ENCODE data around the gene RIMKLA.

RIMKLA gene

GRCh38 chr1:42392255-42392654, 11.7 kb downstream of the RIMKLA start:
- no peak for DNase-seq (ENCODE audit: low read depth in 1 of 2, low spot score in 1 of 2)
- no peak for TF ChIP-seq JUND (IDR thresholded peaks at IDR 0.05; ENCODE audit: low read depth)
- in situ Hi-C loops (cut with HindIII; ENCODE audit: low pct_unique_long_range_greater_than_20kb, low sequenced_read_pairs) = no loop called here

- no peak for TF ChIP-seq JUND (IDR thresholded peaks at IDR 0.05; ENCODE audit: low read depth)
- no peak for DNase-seq (ENCODE audit: low read depth in 1 of 2, low spot score in 1 of 2)
- in situ Hi-C loops (cut with HindIII; ENCODE audit: low pct_unique_long_range_greater_than_20kb, low sequenced_read_pairs) = no loop called here
These were observed 12.6 kb downstream of the RIMKLA start for GRCh38 chr1:42392967-42393848.

GRCh38 chr1:42399315-42400100, 18.9 kb downstream of the RIMKLA start:
- in situ Hi-C loops (cut with HindIII; ENCODE audit: low pct_unique_long_range_greater_than_20kb, low sequenced_read_pairs) = no loop called here
- TF ChIP-seq JUND (IDR thresholded peaks at IDR 0.05; ENCODE audit: low read depth) = no peak
- no peak for DNase-seq (ENCODE audit: low read depth in 1 of 2, low spot score in 1 of 2)

GRCh38 chr1:42403880-42404400, 23.3 kb downstream of the RIMKLA start:
- no peak for TF ChIP-seq JUND (IDR thresholded peaks at IDR 0.05; ENCODE audit: low read depth)

GRCh38 chr1:42414551-42415496, 34.2 kb downstream of the RIMKLA start:
- in situ Hi-C loops (cut with HindIII; ENCODE audit: low pct_unique_long_range_greater_than_20kb, low sequenced_read_pairs) = no loop called here
- no peak for DNase-seq (ENCODE audit: low read depth in 1 of 2, low spot score in 1 of 2)
- no peak for TF ChIP-seq JUND (IDR thresholded peaks at IDR 0.05; ENCODE audit: low read depth)

More at GRCh38 chr1:42403880-42404400, 23.3 kb downstream of the RIMKLA start:
- DNase-seq (ENCODE audit: low read depth in 1 of 2, low spot score in 1 of 2) = no peak
- in situ Hi-C loops (cut with HindIII; ENCODE audit: low pct_unique_long_range_greater_than_20kb, low sequenced_read_pairs) = no loop called here

GRCh38 chr1:42417166-42417565, 36.6 kb downstream of the RIMKLA start:
- no peak for DNase-seq (ENCODE audit: low read depth in 1 of 2, low spot score in 1 of 2)
- in situ Hi-C loops (cut with HindIII; ENCODE audit: low pct_unique_long_range_greater_than_20kb, low sequenced_read_pairs) = no loop called here
- TF ChIP-seq JUND (IDR thresholded peaks at IDR 0.05; ENCODE audit: low read depth) = no peak

GRCh38 chr1:42418516-42418915, 37.9 kb downstream of the RIMKLA start:
- DNase-seq (ENCODE audit: low read depth in 1 of 2, low spot score in 1 of 2) = no peak
- no peak for TF ChIP-seq JUND (IDR thresholded peaks at IDR 0.05; ENCODE audit: low read depth)
- in situ Hi-C loops (cut with HindIII; ENCODE audit: low pct_unique_long_range_greater_than_20kb, low sequenced_read_pairs) = no loop called here

GRCh38 chr1:42419126-42419821, 38.7 kb downstream of the RIMKLA start:
- no peak for TF ChIP-seq JUND (IDR thresholded peaks at IDR 0.05; ENCODE audit: low read depth)
- DNase-seq (ENCODE audit: low read depth in 1 of 2, low spot score in 1 of 2) = no peak
- in situ Hi-C loops (cut with HindIII; ENCODE audit: low pct_unique_long_range_greater_than_20kb, low sequenced_read_pairs) = no loop called here

GRCh38 chr1:42420121-42420520, 39.5 kb downstream of the RIMKLA start:
- no peak for DNase-seq (ENCODE audit: low read depth in 1 of 2, low spot score in 1 of 2)
- TF ChIP-seq JUND (IDR thresholded peaks at IDR 0.05; ENCODE audit: low read depth) = no peak
- in situ Hi-C loops (cut with HindIII; ENCODE audit: low pct_unique_long_range_greater_than_20kb, low sequenced_read_pairs) = no loop called here

GRCh38 chr1:42420911-42421585, 40.5 kb downstream of the RIMKLA start:
- in situ Hi-C loops (cut with HindIII; ENCODE audit: low pct_unique_long_range_greater_than_20kb, low sequenced_read_pairs) = no loop called here
- no peak for TF ChIP-seq JUND (IDR thresholded peaks at IDR 0.05; ENCODE audit: low read depth)

GRCh38 chr1:42422737-42423136, 42.1 kb downstream of the RIMKLA start:
- in situ Hi-C loops (cut with HindIII; ENCODE audit: low pct_unique_long_range_greater_than_20kb, low sequenced_read_pairs) = no loop called here
- TF ChIP-seq JUND (IDR thresholded peaks at IDR 0.05; ENCODE audit: low read depth) = no peak
- DNase-seq (ENCODE audit: low read depth in 1 of 2, low spot score in 1 of 2) = no peak

More at GRCh38 chr1:42420911-42421585, 40.5 kb downstream of the RIMKLA start:
- no peak for DNase-seq (ENCODE audit: low read depth in 1 of 2, low spot score in 1 of 2)
